Measurements from ENCODE around the gene CPM.

DNA sequence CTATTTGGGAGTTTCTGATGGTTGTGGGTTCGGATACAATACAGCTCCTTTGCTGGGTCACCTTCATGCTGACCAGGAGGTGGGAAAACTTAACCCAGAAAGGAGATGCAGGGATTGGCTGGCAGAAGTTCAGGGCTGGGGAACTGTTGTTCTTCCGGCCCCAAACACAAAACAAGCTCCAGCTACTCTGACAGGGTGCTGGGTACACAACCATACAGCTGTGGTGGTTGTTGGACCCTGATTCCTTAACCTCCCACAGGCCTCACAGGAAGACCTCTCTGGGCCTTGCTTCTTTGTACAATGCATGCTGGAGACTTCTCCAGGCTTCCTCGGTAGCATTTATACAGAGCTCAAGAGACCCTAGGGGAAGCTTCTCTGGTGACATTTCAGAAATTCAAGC, 47.6 kb downstream of the CPM start:
- TF ChIP-seq, protein P1, sequence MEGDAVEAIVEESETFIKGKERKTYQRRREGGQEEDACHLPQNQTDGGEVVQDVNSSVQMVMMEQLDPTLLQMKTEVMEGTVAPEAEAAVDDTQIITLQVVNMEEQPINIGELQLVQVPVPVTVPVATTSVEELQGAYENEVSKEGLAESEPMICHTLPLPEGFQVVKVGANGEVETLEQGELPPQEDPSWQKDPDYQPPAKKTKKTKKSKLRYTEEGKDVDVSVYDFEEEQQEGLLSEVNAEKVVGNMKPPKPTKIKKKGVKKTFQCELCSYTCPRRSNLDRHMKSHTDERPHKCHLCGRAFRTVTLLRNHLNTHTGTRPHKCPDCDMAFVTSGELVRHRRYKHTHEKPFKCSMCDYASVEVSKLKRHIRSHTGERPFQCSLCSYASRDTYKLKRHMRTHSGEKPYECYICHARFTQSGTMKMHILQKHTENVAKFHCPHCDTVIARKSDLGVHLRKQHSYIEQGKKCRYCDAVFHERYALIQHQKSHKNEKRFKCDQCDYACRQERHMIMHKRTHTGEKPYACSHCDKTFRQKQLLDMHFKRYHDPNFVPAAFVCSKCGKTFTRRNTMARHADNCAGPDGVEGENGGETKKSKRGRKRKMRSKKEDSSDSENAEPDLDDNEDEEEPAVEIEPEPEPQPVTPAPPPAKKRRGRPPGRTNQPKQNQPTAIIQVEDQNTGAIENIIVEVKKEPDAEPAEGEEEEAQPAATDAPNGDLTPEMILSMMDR (conservative IDR thresholded peaks at IDR 0.05): no peak
- TF ChIP-seq EZH2 (IDR thresholded peaks at IDR 0.05; ENCODE audit: low read depth): no peak
